NCI-H1694 (cell line): ENCODE data around the gene ALPI.
"Not testable (repeated sequence)": the region's sequence is repeated elsewhere in the genome, so short reads cannot be mapped to it uniquely, and the experiment has no call there.

Source experiments
- DNase-seq: peaks from one replicate; lab custom pipeline; 2025; lab: John Stamatoyannopoulos, UW

The ALPI gene

GRCh38 chr2:232443047-232443446 is 12.9 kb upstream of the ALPI start:
- DNase-seq = not testable (repeated sequence)

GRCh38 chr2:232443669-232444408 is 12.1 kb upstream of the ALPI start:
- DNase-seq = not testable (repeated sequence)

- peak; percentile 41 for DNase-seq
Observed at GRCh38 chr2:232444409-232445148, 11.4 kb upstream of the ALPI start.

GRCh38 chr2:232445149-232445885 is 10.6 kb upstream of the ALPI start:
- DNase-seq = not testable (repeated sequence)

GRCh38 chr2:232446266-232446777 is 9.6 kb upstream of the ALPI start:
- DNase-seq = not testable (repeated sequence)

- no peak for DNase-seq
Observed at GRCh38 chr2:232447091-232447620, 8.8 kb upstream of the ALPI start.

- DNase-seq = no peak
Observed at GRCh38 chr2:232447638-232448303, 8.2 kb upstream of the ALPI start.

- DNase-seq = no peak
Observed at GRCh38 chr2:232448304-232448690, 7.7 kb upstream of the ALPI start.

- no peak for DNase-seq
Observed at GRCh38 chr2:232449964-232450363, 6.0 kb upstream of the ALPI start.

GRCh38 chr2:232451645-232452044 is 4.3 kb upstream of the ALPI start:
- not testable (repeated sequence) for DNase-seq

- DNase-seq = no peak
Observed at GRCh38 chr2:232454630-232455029, 1.3 kb upstream of the ALPI start.

GRCh38 chr2:232456296-232457120 is 555 bp downstream of the ALPI start:
- no peak for DNase-seq

GRCh38 chr2:232457121-232458011 is 1.4 kb downstream of the ALPI start:
- no peak for DNase-seq

GRCh38 chr2:232458051-232458660 is 2.2 kb downstream of the ALPI start:
- no peak for DNase-seq

GRCh38 chr2:232458661-232459418 is 2.9 kb downstream of the ALPI start:
- DNase-seq = no peak

- no peak for DNase-seq
Observed at GRCh38 chr2:232459419-232460035, 3.6 kb downstream of the ALPI start.

- no peak for DNase-seq
Observed at GRCh38 chr2:232460171-232460570, 4.2 kb downstream of the ALPI start.
